Mesodermal cell (in vitro differentiated cells): ENCODE results near the gene FANCE.

ENCODE experiments used
- H3K27ac ChIP-seq: 2 replicates; pipeline ENCODE4 v1.7.0; 2013; ENCODE audit warnings: mild to moderate bottlenecking, low read depth, low read length, moderate library complexity; ENCODE audit not compliant: severe bottlenecking
- H3K36me3 ChIP-seq: 2 replicates; pipeline ENCODE4 v1.7.1; 2013; ENCODE audit warnings: mild to moderate bottlenecking, low read length, moderate library complexity; ENCODE audit not compliant: control insufficient read depth, insufficient read depth
- H3K4me1 ChIP-seq: one replicate; pipeline ENCODE4 v1.7.1; 2013; ENCODE audit warnings: mild to moderate bottlenecking, low read length; ENCODE audit not compliant: insufficient read depth, control insufficient read depth, poor library complexity, severe bottlenecking
- H3K4me3 ChIP-seq: 2 replicates; pipeline ENCODE4 v1.7.0; 2013; ENCODE audit warnings: low read length, control low read depth, mild to moderate bottlenecking; ENCODE audit not compliant: insufficient read depth, poor library complexity, severe bottlenecking; ENCODE audit errors: extremely low read depth
- H3K9me3 ChIP-seq: 2 replicates; pipeline ENCODE4 v1.7.1; 2013; ENCODE audit warnings: mild to moderate bottlenecking, low read length, moderate library complexity; ENCODE audit not compliant: control insufficient read depth
- WGBS, 2 experiments: methylation state at CpG; one replicate each; pipeline ENCODE4 v1.1.5; 2013; ENCODE audit warnings: missing lambda C conversion rate in 2 of 2; ENCODE audit not compliant: insufficient coverage in 2 of 2; 5-methylcytosine and 5-hydroxymethylcytosine counted together

FANCE gene

GRCh38 chr6:35468181-35468979 lies 16.2 kb downstream of the FANCE start, which contains the start of gene RPL10A:
Gene RPL10A, plus strand, starts transcription at chr6:35468401. Its CDS starts 34 bp downstream, at chr6:35468435.
- WGBS, 2 experiments = 0 to 1% methylated on average over 77 to 82 of the region's 86 CpGs

DNA sequence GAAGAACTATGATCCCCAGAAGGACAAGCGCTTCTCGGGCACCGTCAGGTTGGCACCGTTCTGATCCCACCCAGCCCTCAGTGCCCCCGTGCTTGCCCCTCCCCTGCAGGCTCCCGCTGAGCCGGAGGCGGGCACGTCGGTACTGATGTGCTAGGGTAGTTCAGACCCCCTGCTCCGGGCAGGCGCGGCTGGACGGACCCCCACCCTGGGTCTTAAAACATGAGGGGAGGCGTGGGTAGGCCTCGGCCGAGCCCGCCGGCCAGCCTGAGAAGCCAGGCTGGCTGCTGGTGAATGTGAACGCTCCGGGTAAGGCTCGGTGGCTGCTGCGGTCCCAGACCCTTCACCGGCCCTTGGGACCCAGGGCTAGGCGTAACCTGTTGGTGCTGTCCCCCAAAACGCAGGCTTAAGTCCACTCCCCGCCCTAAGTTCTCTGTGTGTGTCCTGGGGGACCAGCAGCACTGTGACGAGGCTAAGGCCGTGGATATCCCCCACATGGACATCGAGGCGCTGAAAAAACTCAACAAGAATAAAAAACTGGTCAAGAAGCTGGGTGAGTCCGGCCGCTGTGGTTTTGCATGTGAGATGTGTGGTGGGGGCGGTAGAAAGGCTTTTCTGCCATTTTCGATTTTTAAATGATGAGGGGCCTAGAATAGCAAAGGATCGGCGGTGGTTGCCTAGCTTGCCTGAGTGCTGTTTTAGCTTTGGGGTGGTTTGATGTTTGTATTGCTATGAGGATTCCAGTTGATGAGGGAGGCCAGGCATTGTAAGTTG lies 17.0 kb downstream of the FANCE start:
- H3K9me3 ChIP-seq = no peaks in the 10 kb centered on the region
- peaks cover 68% of the 10 kb centered on the region for H3K36me3 ChIP-seq
- peaks cover 12% of the 10 kb centered on the region for H3K4me1 ChIP-seq
- peak overlapping the region; percentile 93 for H3K4me3 ChIP-seq
- peak overlapping the region; percentile 96 for H3K27ac ChIP-seq
- WGBS, 2 experiments = 1% methylated on average over 27 to 34 of the region's 37 CpGs

More at GRCh38 chr6:35468181-35468979, 16.2 kb downstream of the FANCE start, which contains the start of gene RPL10A:
- H3K9me3 ChIP-seq = no peaks in the 10 kb centered on the region
- H3K4me1 ChIP-seq = peaks cover 12% of the 10 kb centered on the region
- H3K36me3 ChIP-seq = peaks cover 68% of the 10 kb centered on the region
- H3K27ac ChIP-seq = peak within 1 kb of the TSS; percentile 96
- peak within 1 kb of the TSS; percentile 93 for H3K4me3 ChIP-seq

DNA sequence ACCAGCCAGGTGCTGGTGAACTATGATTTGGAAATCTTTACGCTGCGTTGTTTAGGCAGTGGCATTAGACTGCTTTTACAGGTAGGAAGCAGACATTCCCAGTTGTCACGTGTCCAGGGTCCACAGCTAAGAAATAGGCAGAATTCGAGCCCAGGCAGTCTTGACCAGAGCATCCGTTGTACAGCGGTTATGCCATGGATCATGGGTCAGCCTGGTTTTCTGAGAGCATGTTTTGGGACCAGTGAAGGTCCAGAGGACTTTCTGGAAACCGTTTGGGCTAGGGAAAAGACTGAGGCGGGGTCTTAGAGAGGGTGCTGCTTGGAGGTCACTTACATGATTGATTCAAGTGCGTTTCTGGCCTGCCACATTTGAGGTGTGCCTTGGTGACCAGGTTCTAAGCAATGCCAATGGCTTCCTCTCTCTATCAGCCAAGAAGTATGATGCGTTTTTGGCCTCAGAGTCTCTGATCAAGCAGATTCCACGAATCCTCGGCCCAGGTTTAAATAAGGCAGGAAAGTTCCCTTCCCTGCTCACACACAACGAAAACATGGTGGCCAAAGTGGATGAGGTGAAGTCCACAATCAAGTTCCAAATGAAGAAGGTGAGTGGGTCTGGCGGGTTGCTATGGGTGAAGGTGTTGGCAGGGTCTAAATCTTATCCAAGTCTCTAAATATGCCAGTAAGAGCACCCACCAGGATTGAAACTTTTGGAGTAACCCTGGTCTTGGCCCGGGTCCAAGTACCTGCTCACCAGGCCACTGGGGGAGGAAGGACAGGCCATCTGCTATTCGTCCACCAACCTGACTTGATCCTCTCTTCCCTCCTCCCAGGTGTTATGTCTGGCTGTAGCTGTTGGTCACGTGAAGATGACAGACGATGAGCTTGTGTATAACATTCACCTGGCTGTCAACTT lies 17.9 kb downstream of the FANCE start:
- WGBS, 2 experiments = 20 to 28% methylated on average over 12 of the region's 18 CpGs
- peak overlapping the region; percentile 96 for H3K27ac ChIP-seq
- no peaks in the 10 kb centered on the region for H3K9me3 ChIP-seq
- H3K36me3 ChIP-seq = peaks cover 76% of the 10 kb centered on the region
- H3K4me1 ChIP-seq = peaks cover 12% of the 10 kb centered on the region
- H3K4me3 ChIP-seq = peak overlapping the region; percentile 93

GRCh38 chr6:35470663-35471120 lies 18.6 kb downstream of the FANCE start:
- peak overlapping the region; percentile 93 for H3K4me3 ChIP-seq
- H3K36me3 ChIP-seq = peaks cover 76% of the 10 kb centered on the region

GRCh38 chr6:35471836-35472345 lies 19.8 kb downstream of the FANCE start:
- H3K36me3 ChIP-seq = peaks cover 64% of the 10 kb centered on the region
- WGBS, 2 experiments = 88 to 91% methylated on average over 6 to 7 of the region's 8 CpGs

More at GRCh38 chr6:35470663-35471120, 18.6 kb downstream of the FANCE start:
- Histone ChIP-seq H3K4me1 (peaks cover 12% of the 10 kb centered on the region), H3K9me3 (no peaks in the 10 kb centered on the region), H3K27ac (peak overlapping the region; percentile 31)
- 60 to 95% methylated on average over 1 to 2 of the region's 3 CpGs for WGBS, 2 experiments

DNA sequence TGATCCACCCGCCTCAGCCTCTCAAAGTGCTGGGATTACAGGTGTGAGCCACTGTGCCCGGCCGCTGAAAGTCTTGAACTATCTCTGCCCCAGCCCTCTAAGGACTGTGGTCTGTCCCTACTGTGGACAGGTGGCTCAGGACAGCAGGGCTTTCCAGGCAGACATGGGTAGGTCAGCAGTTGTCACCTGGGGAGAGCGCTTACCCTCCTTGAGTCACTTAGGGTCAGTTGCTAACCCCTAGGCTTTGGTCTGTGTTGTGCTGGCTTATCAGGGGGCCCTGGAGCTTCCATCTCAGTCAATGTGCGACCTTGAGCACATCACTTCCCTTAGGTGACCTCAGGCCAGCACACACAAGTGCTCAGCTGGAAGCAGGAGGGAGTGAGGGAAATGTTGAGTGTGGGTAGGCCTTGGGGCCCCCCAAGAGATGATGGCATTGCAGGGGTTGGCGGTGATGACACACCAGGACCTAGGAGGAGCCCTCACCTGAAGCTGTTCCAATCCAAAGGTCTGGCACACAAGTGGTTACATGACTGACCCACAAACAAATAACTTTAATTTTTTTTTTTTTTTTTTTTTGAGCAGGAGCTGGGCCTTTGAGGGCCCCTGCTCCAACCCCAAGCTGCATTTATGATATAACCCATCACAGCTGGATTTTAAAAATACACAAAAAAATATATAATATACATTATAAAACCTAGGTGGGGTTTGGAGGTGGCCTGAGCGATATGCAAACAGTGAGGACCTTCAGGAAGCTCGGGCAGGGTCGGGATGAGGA lies 21.1 kb downstream of the FANCE start:
- Histone ChIP-seq H3K27ac (no peak overlapping the region), H3K4me1 (peaks cover 10% of the 10 kb centered on the region), H3K9me3 (no peaks in the 10 kb centered on the region), H3K36me3 (peaks cover 77% of the 10 kb centered on the region), H3K4me3 (no peak overlapping the region)
- WGBS, 2 experiments = 90 to 95% methylated on average over 4 to 6 of the region's 9 CpGs

More at GRCh38 chr6:35471836-35472345, 19.8 kb downstream of the FANCE start:
- Histone ChIP-seq H3K9me3 (no peaks in the 10 kb centered on the region), H3K4me3 (no peak overlapping the region), H3K4me1 (peaks cover 12% of the 10 kb centered on the region), H3K27ac (peak overlapping the region; percentile 51)

DNA sequence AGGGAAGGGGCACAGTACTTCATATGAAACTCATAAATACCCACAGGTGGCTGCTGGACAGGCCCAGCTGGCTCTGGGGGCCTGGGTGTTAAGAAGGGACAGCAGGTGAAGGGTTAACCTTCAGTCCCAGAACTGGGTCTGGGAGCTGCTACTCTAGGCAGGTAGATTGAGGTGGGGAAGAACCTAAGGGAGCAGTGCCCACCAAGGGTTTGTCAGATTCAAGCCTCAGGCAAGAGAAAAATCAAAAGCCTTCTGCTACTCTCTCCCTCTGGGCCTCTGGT lies 21.7 kb downstream of the FANCE start:
- H3K27ac ChIP-seq = peak overlapping the region; percentile 10
- H3K36me3 ChIP-seq = peaks cover 80% of the 10 kb centered on the region

GRCh38 chr6:35474131-35474941 lies 22.2 kb downstream of the FANCE start:
- Histone ChIP-seq H3K4me1 (peaks cover 10% of the 10 kb centered on the region), H3K36me3 (peaks cover 79% of the 10 kb centered on the region), H3K4me3 (no peak overlapping the region), H3K27ac (peak overlapping the region; percentile 10), H3K9me3 (no peaks in the 10 kb centered on the region)
- WGBS, 2 experiments = 95% methylated on average over 7 of the region's 14 CpGs

More for the DNA sequence above, 21.7 kb downstream of the FANCE start:
- H3K4me3 ChIP-seq = no peak overlapping the region
- peaks cover 10% of the 10 kb centered on the region for H3K4me1 ChIP-seq
- H3K9me3 ChIP-seq = no peaks in the 10 kb centered on the region

GRCh38 chr6:35474942-35475570 lies 22.9 kb downstream of the FANCE start:
- H3K4me1 ChIP-seq = peaks cover 7% of the 10 kb centered on the region
- H3K36me3 ChIP-seq = peaks cover 77% of the 10 kb centered on the region
- no peaks in the 10 kb centered on the region for H3K9me3 ChIP-seq
- H3K4me3 ChIP-seq = no peak overlapping the region
- 96% methylated on average over 16 to 19 of the region's 20 CpGs for WGBS, 2 experiments
- no peak overlapping the region for H3K27ac ChIP-seq
